Esophagus mucosa (tissue), 1 donor: ENCODE data around the gene ANXA4. TPM values are rescaled to one million over a fixed set of nuclear protein-coding genes. Genes with fewer than 3 reads are reported as not detected.
"Not testable (repeated sequence)": the region's sequence is repeated elsewhere in the genome, so short reads cannot be mapped to it uniquely, and the experiment has no call there.

Source experiments
- ATAC-seq: fragments of 200-7000 bp; cut with Tn5 transposase; one replicate; pipeline ENCODE4 v1.9.1; 2020
- total RNA-seq: library from RNA; stranded (reverse); gene quantifications from one replicate; pipeline ENCODE4 v1.2.4, GENCODE V29; 2023
- donor health status: DM: yes; HTN: yes; CAD: no.

Gene ANXA4
- total RNA-seq, 1 donor from 2014 or later = 71.8 TPM

GRCh38 chr2:69780921-69781320, 39.0 kb downstream of the ANXA4 start:
- no peak for ATAC-seq

- ATAC-seq = peak; percentile 60
Measured at GRCh38 chr2:69781321-69782248, 39.7 kb downstream of the ANXA4 start.

- ATAC-seq = no peak
Measured at GRCh38 chr2:69784228-69784627, 42.3 kb downstream of the ANXA4 start.

DNA sequence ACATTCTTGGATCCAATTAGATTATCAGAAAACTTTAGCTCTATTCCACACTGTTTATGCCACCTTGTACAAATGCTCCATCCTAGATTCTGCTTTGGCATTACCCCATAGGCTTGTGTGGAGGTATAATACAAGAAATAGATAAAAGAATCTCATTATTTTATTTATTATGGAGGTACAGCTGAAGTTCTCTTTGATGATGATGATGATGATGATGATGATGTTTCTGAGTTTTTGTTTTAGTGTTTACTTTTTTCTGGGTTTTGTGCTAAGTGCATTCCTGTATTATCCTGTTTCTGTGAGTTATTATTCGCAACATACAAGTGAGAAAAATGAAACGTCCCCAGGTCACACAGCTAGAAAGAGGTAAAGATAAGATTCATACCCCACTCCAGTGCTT, 43.4 kb downstream of the ANXA4 start:
- no peak for ATAC-seq

- no peak for ATAC-seq
Measured at GRCh38 chr2:69786052-69786560, 44.2 kb downstream of the ANXA4 start.

GRCh38 chr2:69789175-69789721, 47.3 kb downstream of the ANXA4 start:
- ATAC-seq = no peak

DNA sequence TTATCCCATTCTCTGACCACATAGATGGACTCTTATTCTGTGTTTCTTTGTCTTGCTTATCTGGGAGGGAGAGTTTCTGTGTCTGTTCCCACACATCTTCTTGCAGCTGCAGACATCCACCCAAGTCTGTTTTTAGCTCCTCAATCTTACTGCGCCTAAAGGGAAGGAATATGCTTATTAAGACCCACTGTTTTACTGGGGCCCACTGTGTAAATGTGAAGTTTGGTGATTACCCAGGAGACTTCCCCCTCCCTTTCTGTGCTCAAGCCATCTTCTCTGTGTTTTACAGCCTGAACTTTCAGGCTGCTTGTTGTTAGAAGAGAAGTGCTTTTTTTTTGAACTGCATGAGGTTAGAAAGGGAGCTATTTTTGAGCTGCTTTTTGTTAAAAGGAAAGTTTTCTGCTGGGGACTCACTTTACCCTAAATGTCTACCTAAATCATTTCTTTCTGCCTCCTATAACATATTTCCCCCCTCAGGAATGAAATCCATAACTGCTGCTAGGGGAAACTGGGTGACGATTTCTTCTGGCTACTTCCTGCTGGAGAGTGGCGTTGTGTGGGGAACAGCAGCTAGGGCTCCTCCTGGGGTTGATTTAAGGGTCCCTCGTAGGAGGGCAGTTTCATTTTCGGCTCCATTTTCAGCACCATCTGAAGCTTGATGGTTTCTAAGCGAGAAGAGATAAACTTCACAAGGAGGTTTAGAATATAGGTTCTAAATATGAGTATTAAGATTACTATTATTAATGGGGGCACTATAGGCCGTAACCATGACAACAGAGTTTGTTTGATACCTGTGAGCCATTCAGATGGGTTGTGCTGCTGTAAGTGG, 48.1 kb downstream of the ANXA4 start:
- no peak for ATAC-seq

- ATAC-seq = no peak
Measured at GRCh38 chr2:69790601-69790959, 48.6 kb downstream of the ANXA4 start.

- no peak for ATAC-seq
Measured at GRCh38 chr2:69791045-69791444, 49.1 kb downstream of the ANXA4 start.

GRCh38 chr2:69796174-69796573, 54.2 kb downstream of the ANXA4 start:
- ATAC-seq = no peak

DNA sequence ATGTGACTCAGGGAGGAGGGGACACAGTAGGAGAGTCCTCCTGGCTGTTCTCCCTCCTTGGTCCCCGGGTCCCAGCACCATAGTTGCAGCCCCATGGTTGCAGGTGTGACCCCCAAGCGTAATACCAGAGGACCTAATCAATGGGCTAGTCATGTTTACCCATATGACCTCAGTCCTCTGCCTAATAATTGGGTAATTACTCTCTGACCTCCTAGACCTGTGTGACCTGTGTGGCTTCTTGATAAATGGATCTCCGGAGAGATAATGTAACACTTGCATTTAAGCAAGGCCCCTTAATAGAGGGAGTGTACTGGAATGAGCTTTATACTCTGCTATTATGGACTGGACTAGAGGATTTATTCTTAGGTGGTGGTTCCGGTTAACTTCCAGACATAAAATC, 55.3 kb downstream of the ANXA4 start:
- ATAC-seq = no peak

DNA sequence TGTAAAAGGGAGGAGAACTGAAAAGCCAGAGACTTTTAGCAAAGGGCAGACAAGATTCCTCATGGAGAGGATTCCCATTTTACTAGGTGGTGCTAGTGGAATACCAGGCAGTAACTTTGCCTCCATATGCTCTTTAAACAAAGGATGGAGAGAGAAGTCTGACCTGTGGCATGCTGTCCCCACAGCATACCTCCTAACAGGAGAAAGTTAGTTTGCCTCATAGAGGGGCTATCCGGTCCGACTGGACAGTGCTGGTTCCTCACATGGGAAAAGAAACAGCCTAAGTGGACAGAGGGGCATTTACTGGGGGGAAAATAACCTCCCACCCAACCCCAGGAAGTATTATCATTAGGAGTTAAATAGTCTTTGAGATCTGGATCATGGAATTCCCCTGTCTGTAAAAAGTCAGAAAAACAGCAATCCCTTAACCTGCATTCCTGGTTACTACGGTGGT, 55.9 kb downstream of the ANXA4 start:
- no peak for ATAC-seq

DNA sequence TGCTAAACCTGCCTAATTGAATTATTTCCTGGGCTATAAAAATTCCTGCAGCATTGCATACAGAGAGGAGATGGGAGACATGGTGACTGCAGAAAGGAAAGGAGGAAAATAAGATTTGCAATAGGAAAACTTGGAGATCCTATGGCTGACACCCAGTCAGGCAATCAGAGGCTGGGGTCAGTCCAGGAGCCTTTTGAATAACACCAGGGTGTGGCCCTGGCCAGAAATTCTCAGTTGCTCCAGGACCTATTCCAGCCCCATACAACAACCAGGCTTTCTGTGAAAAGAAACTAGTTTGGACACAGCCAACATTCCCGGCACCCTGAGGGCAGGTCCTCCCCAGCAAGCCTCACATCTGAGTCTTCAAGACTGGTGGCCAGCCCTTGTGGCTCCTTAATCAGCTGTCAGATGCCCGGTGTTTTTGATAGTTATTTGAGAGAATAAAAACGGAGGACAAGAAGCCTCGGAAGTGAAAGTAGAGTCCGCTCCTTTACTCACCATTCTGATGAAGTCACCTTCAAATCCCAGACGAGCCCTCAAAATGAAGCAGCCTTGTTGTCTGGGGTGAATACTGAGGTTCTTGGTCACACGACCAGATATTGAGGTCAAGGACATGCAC, 56.5 kb downstream of the ANXA4 start:
- peak; percentile 31 for ATAC-seq

- ATAC-seq = peak; percentile 8
Measured at GRCh38 chr2:69798909-69799526, 57.1 kb downstream of the ANXA4 start.

GRCh38 chr2:69801745-69802290, 59.9 kb downstream of the ANXA4 start:
- ATAC-seq = no peak

DNA sequence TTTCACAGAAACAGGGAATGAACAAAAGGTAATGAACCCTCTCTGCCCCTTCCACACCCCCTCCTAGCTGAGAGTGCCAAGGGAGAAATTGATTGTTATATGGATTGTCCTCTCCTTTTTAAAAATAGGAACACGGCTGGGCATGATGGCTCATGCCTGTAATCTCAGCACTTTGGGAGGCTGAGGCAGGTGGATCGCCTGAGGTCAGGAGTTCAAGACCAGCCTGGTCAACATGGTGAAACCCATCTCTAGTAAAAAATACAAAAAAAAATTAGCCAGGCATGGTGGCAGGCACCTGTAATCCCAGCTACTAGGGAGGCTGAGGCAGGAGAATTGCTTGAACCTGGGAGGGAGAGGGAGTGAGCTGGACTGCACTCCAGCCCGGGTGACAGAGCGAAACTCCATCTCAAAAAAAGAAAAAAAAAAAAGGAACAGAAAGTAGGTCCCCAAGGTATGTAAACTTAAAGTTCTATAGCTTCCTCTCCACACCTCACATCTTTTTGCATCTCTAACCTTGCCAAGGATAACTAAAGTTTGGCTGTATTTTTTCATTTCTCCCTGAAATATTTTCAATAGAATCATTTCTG, 60.9 kb downstream of the ANXA4 start:
- not testable (repeated sequence) for ATAC-seq

DNA sequence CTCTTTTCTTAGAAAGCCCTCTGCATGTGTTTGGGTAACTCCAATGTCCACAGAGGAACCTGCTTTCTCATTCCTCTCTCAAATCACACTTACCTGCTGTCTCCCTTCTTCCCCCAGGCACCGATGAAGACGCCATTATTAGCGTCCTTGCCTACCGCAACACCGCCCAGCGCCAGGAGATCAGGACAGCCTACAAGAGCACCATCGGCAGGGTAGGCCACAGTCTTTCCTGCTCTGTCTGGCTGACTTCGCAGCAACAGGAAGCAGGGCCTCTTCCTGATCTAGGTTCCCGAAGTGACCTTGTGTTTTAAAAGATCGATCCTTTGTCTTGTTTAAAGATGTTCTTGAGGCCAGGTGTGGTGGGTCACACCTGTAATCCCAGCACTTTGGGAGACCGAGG, 62.5 kb downstream of the ANXA4 start:
- ATAC-seq = no peak

DNA sequence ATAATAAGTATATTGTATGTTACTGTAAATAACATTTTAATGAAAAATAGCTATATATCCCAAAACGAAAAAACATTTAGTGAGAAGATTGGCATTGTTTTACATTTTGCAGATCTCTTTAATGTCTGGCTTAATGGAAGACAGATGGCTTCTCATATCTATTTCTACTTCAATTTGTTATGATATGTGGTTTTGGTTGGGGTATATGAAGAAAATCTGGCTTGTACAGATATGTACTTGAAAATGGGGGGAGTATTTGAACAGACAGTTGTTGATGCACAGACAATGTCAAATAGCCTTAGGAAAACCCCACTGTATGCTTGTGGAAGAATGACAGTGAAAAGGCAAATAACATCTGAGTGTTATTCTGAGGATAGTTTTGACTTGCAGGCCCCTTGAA, 64.0 kb downstream of the ANXA4 start:
- no peak for ATAC-seq

DNA sequence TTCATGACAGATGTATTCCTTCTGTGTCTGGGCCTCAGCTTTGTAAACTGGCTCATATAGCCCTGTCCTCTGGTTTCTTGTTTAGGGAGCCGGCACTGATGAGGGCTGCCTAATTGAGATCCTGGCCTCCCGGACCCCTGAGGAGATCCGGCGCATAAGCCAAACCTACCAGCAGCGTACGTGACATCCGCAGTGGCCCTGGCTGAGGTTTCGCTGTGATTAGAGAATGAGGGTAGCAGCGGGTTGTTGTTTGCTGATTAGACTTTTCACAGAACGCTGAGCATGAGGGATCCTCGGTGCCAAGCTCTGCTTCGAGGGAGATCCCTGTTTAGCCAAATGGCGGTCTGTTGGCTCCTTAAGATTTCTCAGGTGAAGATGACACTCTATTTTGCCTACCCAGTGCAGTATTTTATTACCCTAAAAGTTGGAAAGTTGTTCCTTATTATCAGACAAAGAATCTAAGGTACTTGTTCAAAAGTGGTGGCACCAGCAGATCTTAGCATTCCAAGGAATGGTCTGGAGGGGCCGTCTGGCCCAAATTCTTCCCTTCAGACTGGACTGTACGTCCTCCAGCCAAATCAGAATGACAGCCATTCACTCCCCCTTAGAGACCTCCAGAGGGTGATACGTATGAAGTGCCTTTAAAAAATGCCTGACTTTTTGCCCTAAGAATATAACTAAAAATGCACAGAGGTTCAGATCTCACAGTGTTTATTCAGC, 66.0 kb downstream of the ANXA4 start:
- no peak for ATAC-seq

GRCh38 chr2:69810550-69810949, 68.6 kb downstream of the ANXA4 start:
- no peak for ATAC-seq

DNA sequence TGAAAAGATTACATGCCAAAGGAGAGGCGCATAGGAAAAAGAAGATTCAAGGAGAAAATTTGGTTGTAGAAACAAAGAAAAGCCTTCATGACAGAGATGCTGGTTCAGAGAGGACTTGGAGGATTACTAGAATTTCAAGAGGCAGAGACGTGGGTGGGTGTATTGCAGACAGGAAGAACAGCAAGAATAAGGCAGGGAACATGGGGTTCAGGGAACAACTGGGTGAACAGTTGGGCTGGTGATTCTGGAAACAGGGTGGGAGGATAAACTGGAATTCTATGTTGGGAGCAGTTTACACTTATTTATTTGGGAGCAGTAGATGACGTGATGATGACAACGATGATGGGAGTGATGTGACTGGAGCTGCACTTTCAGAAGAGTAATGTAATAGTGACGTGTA, 69.1 kb downstream of the ANXA4 start:
- no peak for ATAC-seq
